Measurements from ENCODE around the gene PHGDH. TPM values are rescaled to one million over a fixed set of nuclear protein-coding genes. Genes with fewer than 3 reads are reported as not detected.

PHGDH gene
- total RNA-seq, 1 donor from 2014 or later: 371 TPM

DNA sequence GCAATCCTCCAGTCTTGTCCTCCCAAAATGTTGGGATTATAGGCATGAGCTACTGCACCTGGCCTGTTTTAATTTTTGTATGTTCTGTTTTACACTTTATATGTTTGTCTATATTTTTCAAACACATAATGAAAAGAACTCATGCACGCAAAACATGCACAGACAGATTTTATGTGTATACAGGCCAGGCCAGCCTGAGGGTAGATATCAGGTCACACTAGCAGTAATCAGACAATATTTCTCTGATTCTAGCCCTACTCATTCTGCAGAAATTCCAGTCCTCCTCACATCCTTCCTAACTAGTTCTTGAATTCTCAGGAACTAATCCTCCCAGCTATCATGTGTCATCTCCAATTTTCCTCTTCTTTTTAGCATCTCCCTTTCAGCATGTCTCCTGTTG is 27.8 kb upstream of the PHGDH start:
- TF ChIP-seq, protein P1, sequence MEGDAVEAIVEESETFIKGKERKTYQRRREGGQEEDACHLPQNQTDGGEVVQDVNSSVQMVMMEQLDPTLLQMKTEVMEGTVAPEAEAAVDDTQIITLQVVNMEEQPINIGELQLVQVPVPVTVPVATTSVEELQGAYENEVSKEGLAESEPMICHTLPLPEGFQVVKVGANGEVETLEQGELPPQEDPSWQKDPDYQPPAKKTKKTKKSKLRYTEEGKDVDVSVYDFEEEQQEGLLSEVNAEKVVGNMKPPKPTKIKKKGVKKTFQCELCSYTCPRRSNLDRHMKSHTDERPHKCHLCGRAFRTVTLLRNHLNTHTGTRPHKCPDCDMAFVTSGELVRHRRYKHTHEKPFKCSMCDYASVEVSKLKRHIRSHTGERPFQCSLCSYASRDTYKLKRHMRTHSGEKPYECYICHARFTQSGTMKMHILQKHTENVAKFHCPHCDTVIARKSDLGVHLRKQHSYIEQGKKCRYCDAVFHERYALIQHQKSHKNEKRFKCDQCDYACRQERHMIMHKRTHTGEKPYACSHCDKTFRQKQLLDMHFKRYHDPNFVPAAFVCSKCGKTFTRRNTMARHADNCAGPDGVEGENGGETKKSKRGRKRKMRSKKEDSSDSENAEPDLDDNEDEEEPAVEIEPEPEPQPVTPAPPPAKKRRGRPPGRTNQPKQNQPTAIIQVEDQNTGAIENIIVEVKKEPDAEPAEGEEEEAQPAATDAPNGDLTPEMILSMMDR (IDR thresholded peaks at IDR 0.05; ENCODE audit: insufficient read depth, low read depth, low read length): no peak
- no peak for TF ChIP-seq EZH2 (IDR thresholded peaks at IDR 0.05; ENCODE audit: insufficient read depth, low read length)
- no peaks in the 10 kb centered on the region for H3K36me3 Mint-ChIP-seq (ENCODE audit: low read depth, unreplicated experiment)
- no peaks in the 10 kb centered on the region for H3K4me1 ChIP-seq (ENCODE audit: insufficient read depth, low read length)
- H2AFZ ChIP-seq (ENCODE audit: low read depth, low read length): no peak overlapping the region
- H3K4me1 Mint-ChIP-seq (ENCODE audit: low read depth, unreplicated experiment): peaks cover 4% of the 10 kb centered on the region
- no peak overlapping the region for H3K27ac ChIP-seq (ENCODE audit: low read depth, low read length)
- H3K36me3 ChIP-seq (ENCODE audit: insufficient read depth, low read length): no peaks in the 10 kb centered on the region
- H3K27me3 ChIP-seq (ENCODE audit: insufficient read depth, low read length): peaks cover 17% of the 10 kb centered on the region
- no peaks in the 10 kb centered on the region for H3K79me2 ChIP-seq (ENCODE audit: insufficient read depth, low read length)
- no peak overlapping the region for H3K27ac Mint-ChIP-seq (ENCODE audit: unreplicated experiment)
- FAIRE-seq: no peak
- no peak overlapping the region for H3K4me2 ChIP-seq (ENCODE audit: low read length)
- no peaks in the 10 kb centered on the region for H4K20me1 ChIP-seq (ENCODE audit: insufficient read depth, low read length)
- H3K4me3 ChIP-seq (ENCODE audit: insufficient read depth, low read depth, low read length): no peak overlapping the region
- H3K4me3 Mint-ChIP-seq (ENCODE audit: unreplicated experiment): no peak overlapping the region
- DNase-seq (ENCODE audit: low read depth): no peak
- no peaks in the 10 kb centered on the region for H3K27me3 Mint-ChIP-seq (ENCODE audit: low read depth, unreplicated experiment)
- H3K9ac ChIP-seq (ENCODE audit: low read length): no peak overlapping the region
- no peaks in the 10 kb centered on the region for H3K9me3 Mint-ChIP-seq (ENCODE audit: unreplicated experiment)
- H3K9me3 ChIP-seq (ENCODE audit: insufficient read depth, low read depth, low read length): no peaks in the 10 kb centered on the region

DNA sequence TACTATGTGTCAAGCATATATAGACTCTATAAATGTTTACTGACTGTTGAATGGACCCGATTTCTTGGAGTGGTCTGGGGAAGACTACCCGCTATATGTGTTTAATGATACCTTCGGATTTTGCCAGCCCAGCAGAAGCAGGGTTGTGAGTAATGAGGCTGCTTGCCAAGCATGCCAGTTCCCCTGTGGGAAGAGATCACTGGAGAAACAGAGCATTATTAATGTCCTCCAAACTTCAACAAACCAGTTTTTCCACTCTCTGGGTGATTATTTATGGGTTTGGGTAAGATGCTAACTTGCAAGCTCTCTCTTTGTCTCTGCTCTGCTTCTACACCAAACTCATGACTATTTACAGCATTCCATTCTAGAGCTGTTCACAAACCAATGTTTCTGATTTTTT is 25.1 kb upstream of the PHGDH start:
- DNase-seq (ENCODE audit: low read depth) (no peak), FAIRE-seq (no peak)
- Histone ChIP-seq H2AFZ (ENCODE audit: low read depth, low read length) (no peak overlapping the region), H3K4me1 (ENCODE audit: insufficient read depth, low read length) (no peaks in the 10 kb centered on the region), H3K4me2 (ENCODE audit: low read length) (no peak overlapping the region), H4K20me1 (ENCODE audit: insufficient read depth, low read length) (no peaks in the 10 kb centered on the region), H3K9ac (ENCODE audit: low read length) (no peak overlapping the region), H3K36me3 (ENCODE audit: insufficient read depth, low read length) (no peaks in the 10 kb centered on the region), H3K79me2 (ENCODE audit: insufficient read depth, low read length) (no peaks in the 10 kb centered on the region), H3K27ac (ENCODE audit: low read depth, low read length) (no peak overlapping the region), H3K27me3 (ENCODE audit: insufficient read depth, low read length) (peaks cover 16% of the 10 kb centered on the region), H3K9me3 (ENCODE audit: insufficient read depth, low read depth, low read length) (no peaks in the 10 kb centered on the region), H3K4me3 (ENCODE audit: insufficient read depth, low read depth, low read length) (no peak overlapping the region)
- no peak overlapping the region for H3K27ac Mint-ChIP-seq (ENCODE audit: unreplicated experiment)
- no peak for TF ChIP-seq EZH2 (IDR thresholded peaks at IDR 0.05; ENCODE audit: insufficient read depth, low read length)
- TF ChIP-seq, protein P1 (IDR thresholded peaks at IDR 0.05; ENCODE audit: insufficient read depth, low read depth, low read length): no peak
- no peak overlapping the region for H3K4me3 Mint-ChIP-seq (ENCODE audit: unreplicated experiment)
- H3K4me1 Mint-ChIP-seq (ENCODE audit: low read depth, unreplicated experiment): peaks cover 8% of the 10 kb centered on the region
- H3K9me3 Mint-ChIP-seq (ENCODE audit: unreplicated experiment): peaks cover 3% of the 10 kb centered on the region
- H3K27me3 Mint-ChIP-seq (ENCODE audit: low read depth, unreplicated experiment): no peaks in the 10 kb centered on the region
- H3K36me3 Mint-ChIP-seq (ENCODE audit: low read depth, unreplicated experiment): no peaks in the 10 kb centered on the region

- no peaks in the 10 kb centered on the region for H3K79me2 ChIP-seq (ENCODE audit: insufficient read depth, low read length)
- H3K4me3 Mint-ChIP-seq (ENCODE audit: unreplicated experiment): no peak overlapping the region
- H3K27me3 ChIP-seq (ENCODE audit: insufficient read depth, low read length): peaks cover 11% of the 10 kb centered on the region
- H3K36me3 ChIP-seq (ENCODE audit: insufficient read depth, low read length): no peaks in the 10 kb centered on the region
- H3K36me3 Mint-ChIP-seq (ENCODE audit: low read depth, unreplicated experiment): no peaks in the 10 kb centered on the region
- H3K4me2 ChIP-seq (ENCODE audit: low read length): no peak overlapping the region
- no peak overlapping the region for H2AFZ ChIP-seq (ENCODE audit: low read depth, low read length)
- FAIRE-seq (no peak), DNase-seq (ENCODE audit: low read depth) (no peak)
- no peak overlapping the region for H3K9ac ChIP-seq (ENCODE audit: low read length)
- peaks cover 4% of the 10 kb centered on the region for H3K9me3 Mint-ChIP-seq (ENCODE audit: unreplicated experiment)
- H3K9me3 ChIP-seq (ENCODE audit: insufficient read depth, low read depth, low read length): no peaks in the 10 kb centered on the region
- no peak overlapping the region for H3K27ac ChIP-seq (ENCODE audit: low read depth, low read length)
- no peak overlapping the region for H3K27ac Mint-ChIP-seq (ENCODE audit: unreplicated experiment)
- H3K27me3 Mint-ChIP-seq (ENCODE audit: low read depth, unreplicated experiment): no peaks in the 10 kb centered on the region
- H3K4me1 ChIP-seq (ENCODE audit: insufficient read depth, low read length): no peaks in the 10 kb centered on the region
- H3K4me1 Mint-ChIP-seq (ENCODE audit: low read depth, unreplicated experiment): peaks cover 8% of the 10 kb centered on the region
- no peak for TF ChIP-seq EZH2 (IDR thresholded peaks at IDR 0.05; ENCODE audit: insufficient read depth, low read length)
- TF ChIP-seq, protein P1 (IDR thresholded peaks at IDR 0.05; ENCODE audit: insufficient read depth, low read depth, low read length): no peak
- H3K4me3 ChIP-seq (ENCODE audit: insufficient read depth, low read depth, low read length): no peak overlapping the region
- H4K20me1 ChIP-seq (ENCODE audit: insufficient read depth, low read length): no peaks in the 10 kb centered on the region
Measured at GRCh38 chr1:119687434-119688079, 24.2 kb upstream of the PHGDH start.

Measured in astrocyte (in vitro differentiated cells and primary cell).